Transverse colon (tissue), 3 donors: ENCODE results near the gene TULP4.

Experiments
- CTCF ChIP-seq, 5 experiments: fragments of 200-600 bp in 3 of 5; fragments of 450-650 bp in 2 of 5; sonication (generic) in 3 of 5; IDR thresholded peaks; 1 replicate in 2 of 5; 2 replicates in 3 of 5; pipeline ENCODE4 v1.5.1; 2016 to 2017; ENCODE audit warnings: antibody characterized with exemption in 5 of 5, inconsistent platforms in 3 of 5, mild to moderate bottlenecking in 2 of 5, moderate library complexity in 1 of 5
- EP300 ChIP-seq: sonication (generic); formaldehyde crosslinking; IDR thresholded peaks from one replicate; pipeline ENCODE4 v1.6.1; 2017; ENCODE audit warnings: antibody characterized with exemption, low read depth
- POLR2A ChIP-seq: fragments of 450-650 bp; IDR thresholded peaks from one replicate; pipeline ENCODE4 v1.6.1; 2016; ENCODE audit warnings: antibody characterized with exemption, mild to moderate bottlenecking, moderate library complexity

- TF ChIP-seq CTCF (IDR thresholded peaks at IDR 0.05) (no peak), POLR2A (no peak), EP300 (no peak)
These were observed 153.5 kb downstream of the TULP4 start for GRCh38 chr6:158465747-158466146.
